Measurements from ENCODE around the gene PDE3B.
"Not testable (repeated sequence)": the region's sequence is repeated elsewhere in the genome, so short reads cannot be mapped to it uniquely, and the experiment has no call there.

The PDE3B gene

DNA sequence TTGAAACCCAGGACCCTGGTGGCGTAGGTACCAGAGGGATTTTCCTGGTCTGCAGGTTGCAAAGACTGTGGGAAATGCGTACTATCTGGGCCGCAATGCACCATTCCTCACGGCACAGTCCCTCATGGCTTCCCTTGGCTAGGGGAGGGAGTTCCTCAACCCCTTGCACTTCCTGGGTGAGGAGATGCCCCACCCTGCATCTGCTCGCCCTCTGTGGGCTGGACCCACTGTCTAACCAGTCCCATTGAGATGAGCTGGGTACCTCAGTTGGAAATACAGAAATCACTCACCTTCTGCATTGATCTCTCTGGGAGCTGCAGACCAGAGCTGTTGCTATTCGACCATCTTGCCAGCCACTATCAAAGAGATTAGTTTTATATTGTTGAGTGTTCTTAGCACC is 100.1 kb downstream of the PDE3B start:
- DNase-seq (ENCODE audit: low read depth in 3 of 3, low spot score in 1 of 3): not testable (repeated sequence)

- DNase-seq (ENCODE audit: low read depth in 3 of 3, low spot score in 1 of 3): no peak
These were observed 103.3 kb downstream of the PDE3B start for GRCh38 chr11:14746857-14747395.

- no peak for DNase-seq (ENCODE audit: low read depth in 3 of 3, low spot score in 1 of 3)
These were observed 104.5 kb downstream of the PDE3B start for GRCh38 chr11:14748090-14748489.

GRCh38 chr11:14750911-14751310 is 107.3 kb downstream of the PDE3B start:
- no peak for DNase-seq (ENCODE audit: low read depth in 3 of 3, low spot score in 1 of 3)

GRCh38 chr11:14751975-14752407 is 108.4 kb downstream of the PDE3B start:
- no peak for DNase-seq (ENCODE audit: low read depth in 3 of 3, low spot score in 1 of 3)

DNA sequence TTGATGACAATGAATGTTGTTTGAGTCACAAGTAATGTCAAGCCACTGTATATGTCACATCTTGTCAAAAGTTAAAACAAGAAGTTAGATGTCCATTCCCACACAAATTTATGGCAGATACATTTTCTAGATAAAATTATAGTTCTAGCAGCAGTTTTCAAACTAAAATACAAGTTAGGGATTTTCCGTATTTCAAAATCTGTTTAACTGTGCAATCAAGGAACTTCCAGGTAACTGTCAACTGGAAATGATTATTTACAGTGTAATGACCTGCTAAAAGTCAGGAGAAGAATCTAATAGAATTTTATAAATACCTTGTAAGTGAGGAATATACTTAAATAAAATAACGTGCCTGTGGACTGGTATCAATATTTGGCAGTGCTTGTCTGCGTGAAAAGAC is 111.5 kb downstream of the PDE3B start:
- DNase-seq (ENCODE audit: low read depth in 3 of 3, low spot score in 1 of 3): no peak

DNA sequence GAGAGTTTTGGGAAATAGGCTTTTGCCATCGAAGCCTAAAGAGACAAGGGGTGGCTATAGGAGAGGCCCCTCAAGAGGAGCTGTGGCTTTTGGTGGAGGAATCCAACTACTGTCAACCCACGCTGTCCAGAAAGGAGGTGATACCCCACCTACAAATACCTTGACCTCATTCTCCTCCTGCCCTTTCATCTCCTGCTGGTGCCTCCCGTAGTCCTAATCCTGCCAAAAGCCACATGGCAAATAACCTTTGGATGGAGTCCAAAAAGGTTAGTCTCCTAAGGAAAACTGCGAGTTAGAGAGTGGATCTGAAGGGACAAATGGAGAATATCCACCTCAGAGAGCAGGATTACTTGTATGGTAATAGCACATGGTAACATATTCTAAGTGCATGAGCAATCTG is 112.7 kb downstream of the PDE3B start:
- no peak for DNase-seq (ENCODE audit: low read depth in 3 of 3, low spot score in 1 of 3)

- not testable (repeated sequence) for DNase-seq (ENCODE audit: low read depth in 3 of 3, low spot score in 1 of 3)
These were observed 115.9 kb downstream of the PDE3B start for GRCh38 chr11:14759300-14760012.

DNA sequence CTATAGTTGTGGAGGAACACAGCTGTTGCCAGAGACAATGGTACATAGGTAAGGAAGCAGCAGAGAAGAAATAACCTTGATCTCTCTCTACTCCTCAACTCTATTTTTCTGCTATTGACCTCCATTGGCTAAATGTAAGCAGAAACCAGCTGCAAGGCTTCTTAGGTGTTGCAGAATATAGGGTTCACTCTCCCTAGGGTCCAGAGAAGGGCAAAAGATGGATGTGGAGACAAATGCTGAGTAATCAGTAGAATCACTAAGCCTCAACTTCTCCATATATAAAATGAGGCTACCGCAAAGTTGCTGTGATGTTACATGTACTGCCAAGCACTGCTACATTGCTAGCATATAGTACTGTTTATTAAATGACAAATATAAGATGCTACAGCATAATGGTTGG is 120.6 kb downstream of the PDE3B start:
- DNase-seq (ENCODE audit: low read depth in 3 of 3, low spot score in 1 of 3): no peak

DNA sequence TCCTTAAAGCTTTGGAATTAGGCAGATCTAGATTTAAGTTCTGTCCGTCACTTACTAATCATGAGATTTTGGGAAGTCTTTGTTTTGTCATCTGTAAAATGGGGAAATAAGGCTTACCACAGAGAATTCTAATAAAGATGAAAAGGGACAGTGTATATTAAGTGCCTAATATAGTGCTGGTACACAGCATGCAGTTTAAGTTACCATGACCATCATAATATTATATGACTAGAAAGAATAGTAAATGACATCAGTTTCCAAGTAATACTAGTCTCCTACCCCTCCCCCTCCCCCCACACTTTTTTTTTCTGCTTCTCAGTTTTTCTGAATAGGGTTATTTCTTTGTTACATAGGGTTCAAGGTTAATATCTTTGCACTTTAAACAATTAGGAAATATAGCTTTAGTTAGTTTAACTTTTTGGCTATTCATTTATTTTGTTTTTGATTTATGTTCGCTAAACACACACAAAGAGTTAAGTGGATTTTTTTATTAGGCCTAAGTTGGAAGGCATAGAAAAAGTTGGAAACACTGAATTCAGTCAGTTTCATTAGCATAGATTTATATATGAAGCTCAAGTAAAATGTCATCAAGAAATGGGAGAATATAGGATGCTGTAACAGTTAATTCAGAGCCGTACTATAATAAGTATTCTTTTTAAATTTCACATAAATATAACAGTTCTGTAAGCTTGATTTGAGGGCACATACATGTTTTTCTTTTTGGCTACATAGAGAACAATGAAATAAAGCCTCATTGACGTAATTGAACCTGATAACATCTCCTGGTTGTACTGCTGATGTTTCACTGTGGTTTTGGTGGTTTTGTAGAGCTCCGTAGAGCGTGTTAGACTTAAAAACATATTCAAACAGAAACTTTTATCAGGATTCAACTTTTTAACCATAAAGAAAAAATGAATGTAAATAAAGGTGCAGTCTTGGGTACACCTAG is 121.2 kb downstream of the PDE3B start:
- DNase-seq (ENCODE audit: low read depth in 3 of 3, low spot score in 1 of 3): no peak

DNA sequence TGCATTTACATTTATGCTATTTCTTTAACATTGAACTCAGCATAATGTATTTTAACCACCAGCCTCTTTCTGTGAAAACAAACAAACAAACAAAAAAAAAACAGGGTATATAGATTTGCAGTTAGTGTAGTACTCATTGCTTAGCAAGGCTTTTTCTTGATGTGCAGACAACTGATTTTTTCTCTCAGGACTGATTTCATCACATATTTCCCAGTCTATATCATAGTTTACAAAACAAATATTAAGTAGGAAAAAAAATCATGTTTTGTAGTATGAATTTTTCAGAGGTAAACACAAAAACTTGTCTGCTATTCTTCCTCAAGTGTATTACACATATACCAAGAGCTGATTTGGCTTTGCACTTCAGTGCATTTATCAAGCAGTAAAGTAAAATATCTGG is 123.0 kb downstream of the PDE3B start:
- no peak for DNase-seq (ENCODE audit: low read depth in 3 of 3, low spot score in 1 of 3)

DNA sequence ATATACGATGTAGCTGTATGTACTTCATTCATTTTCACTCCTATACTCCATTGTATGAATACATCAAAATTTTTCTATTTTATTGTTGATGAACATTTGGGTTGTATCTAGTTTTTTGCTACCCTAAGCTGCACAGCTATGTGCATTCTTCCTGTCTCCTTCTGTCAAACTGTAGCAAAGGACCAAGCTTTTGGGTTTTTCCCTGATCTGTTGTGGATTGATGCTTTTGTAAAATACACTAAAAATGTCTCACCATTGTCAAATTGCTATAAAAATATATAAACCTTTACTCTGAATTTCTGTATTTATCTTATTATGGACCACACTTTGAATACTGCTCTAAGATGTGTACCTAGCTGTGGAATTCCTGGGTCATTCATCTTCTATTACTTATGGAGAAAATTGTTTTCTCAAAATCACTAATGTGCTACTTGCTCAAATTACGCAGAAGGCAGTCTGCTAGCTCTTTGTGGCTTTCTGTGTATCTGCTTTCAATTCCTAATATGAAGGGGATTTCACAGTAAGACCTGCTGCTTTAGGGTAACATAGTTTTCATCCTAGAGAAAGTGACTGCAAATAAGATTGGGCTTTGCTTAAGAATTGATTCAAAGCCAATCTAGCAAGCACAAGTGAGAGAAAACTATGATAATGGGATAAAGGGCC is 125.1 kb downstream of the PDE3B start:
- no peak for DNase-seq (ENCODE audit: low read depth in 3 of 3, low spot score in 1 of 3)

DNA sequence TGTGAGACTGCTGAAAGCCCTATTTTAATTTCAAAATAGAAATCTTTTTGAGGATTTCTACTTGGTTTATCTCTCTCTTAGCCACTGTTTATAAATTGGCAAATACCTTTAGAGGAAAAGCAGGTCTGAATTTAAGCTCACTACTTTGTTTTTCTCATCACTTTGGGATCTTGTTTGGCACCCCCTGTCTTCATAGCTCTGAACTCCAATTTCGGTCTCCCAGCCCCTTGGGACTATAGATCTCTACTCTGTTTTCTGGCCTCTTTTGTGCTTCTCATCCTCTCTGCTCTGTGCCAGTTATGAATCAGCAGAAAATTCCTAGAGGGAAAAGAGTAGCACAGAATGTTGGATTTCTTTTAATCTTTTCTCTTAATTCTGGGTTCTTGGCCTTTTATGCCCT is 130.2 kb downstream of the PDE3B start:
- DNase-seq (ENCODE audit: low read depth in 3 of 3, low spot score in 1 of 3): no peak

DNA sequence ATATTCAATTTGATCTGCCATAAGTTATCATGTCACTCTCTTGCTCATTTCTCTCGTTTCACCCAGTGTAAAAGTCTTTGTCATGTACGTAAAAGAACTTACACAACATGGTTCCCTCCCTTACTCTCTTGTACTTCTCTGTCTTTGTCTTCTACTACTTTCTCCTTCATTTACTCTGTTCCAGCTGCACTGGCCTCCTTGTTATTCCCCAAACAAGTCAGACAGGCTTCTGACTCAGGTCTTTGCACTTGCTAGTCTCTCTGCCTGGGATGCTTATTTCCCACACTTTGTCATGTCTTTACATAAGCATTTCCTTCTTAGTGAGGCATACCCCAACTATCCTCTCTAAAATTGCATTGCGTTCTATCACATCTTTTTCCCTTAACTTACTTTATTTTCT is 131.1 kb downstream of the PDE3B start:
- no peak for DNase-seq (ENCODE audit: low read depth in 3 of 3, low spot score in 1 of 3)

DNA sequence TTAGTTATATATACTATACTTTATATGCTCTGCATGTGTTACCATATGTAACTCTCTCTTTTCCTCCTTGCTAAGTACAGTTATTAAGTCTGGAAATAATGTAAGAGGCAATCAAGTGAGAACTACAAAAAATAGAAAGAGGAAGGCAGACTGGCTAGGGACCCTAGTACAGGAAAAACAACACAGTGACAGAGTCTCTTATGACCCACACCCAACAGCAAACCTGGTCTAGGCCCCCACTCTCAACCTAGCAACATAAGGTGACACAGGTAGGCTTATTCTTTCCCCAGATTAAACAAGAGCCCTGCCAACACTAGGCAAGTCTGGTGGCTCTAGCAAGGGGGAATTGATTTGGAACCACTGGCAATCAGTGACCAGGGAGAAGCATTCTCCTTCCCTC is 132.3 kb downstream of the PDE3B start:
- no peak for DNase-seq (ENCODE audit: low read depth in 3 of 3, low spot score in 1 of 3)

DNA sequence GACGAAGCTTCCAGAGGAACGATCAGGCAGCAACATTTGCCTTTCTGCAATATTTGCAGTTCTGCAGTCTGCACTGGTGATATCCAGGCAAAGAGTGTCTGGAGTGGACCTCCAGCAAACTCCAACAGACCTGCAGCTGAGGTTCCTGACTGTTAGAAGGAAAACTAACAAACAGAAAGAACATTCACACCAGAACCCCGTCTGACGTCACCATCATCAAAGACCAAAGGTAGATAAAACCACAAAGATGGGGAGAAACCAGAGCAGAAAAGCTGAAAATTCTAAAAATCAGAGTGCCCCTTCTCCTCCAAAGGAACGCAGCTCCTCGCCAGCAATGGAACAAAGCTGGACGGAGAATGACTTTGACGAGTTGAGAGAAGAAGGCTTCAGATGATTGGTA is 134.9 kb downstream of the PDE3B start:
- DNase-seq (ENCODE audit: low read depth in 3 of 3, low spot score in 1 of 3): not testable (repeated sequence)

DNA sequence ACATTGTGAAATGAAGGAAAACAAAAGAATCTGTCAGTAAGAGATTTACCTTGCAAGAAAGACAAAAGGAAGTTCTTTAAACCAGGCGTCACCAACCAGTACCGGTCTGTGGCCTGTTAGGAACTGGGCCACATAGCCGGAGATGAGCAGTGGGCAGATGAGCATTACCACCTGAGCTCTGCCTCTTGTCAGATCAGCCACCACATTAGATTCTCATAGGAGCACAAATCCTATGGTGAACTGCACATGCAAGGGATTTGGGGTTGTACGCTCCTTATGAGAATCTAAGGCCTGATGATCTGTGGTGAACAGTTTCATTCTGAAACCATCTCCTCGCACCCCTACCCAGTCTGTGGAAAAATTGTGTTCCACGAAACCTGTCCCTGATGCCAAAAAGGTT is 140.2 kb downstream of the PDE3B start:
- no peak for DNase-seq (ENCODE audit: low read depth in 3 of 3, low spot score in 1 of 3)

DNA sequence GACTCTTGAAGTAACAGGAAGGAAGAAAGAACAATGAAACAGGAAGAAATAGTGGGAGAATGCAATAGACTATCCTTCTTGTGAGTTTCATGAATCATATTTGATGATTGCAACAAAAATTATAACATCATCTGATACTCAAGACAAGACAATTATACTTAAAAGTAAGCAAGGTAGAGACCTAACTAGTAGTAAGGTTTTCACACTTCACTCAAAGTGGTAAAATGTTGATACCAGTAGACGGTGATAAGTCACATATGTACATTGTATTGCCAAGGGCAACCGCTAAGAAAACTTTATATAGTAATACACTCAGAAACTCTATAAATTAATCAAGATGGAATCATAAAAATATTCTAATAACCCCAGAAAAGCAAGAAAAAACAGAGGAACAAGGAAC is 140.6 kb downstream of the PDE3B start:
- no peak for DNase-seq (ENCODE audit: low read depth in 3 of 3, low spot score in 1 of 3)

DNA sequence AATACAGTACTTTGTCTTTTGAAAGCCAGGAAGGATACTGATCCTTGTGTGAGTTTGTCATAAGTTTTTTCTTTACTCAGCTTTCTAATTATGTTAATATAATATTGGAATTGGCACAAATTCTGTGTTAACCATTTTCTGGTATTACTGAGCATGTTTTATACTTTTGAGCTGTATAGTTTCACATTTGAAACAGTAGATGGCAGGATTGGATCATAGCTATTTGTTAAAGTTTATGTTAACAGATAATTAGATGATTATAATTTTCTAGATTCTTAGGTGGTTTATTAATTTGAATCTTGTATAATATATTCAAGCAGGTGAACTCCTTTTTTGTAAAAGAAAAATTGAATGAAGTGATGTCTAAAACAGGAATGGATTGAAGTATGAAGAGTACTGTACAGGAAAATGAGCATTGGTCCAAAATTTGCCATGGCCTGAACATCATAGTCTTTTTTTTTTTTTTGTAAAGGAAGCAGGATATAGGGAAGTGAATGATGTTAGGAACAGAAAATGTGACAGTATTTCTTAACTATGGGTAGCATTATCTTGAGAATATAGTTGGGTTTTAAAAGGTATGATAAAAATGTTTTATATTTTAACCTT is 146.4 kb downstream of the PDE3B start:
- no peak for DNase-seq (ENCODE audit: low read depth in 3 of 3, low spot score in 1 of 3)

- no peak for DNase-seq (ENCODE audit: low read depth in 3 of 3, low spot score in 1 of 3)
These were observed 149.9 kb downstream of the PDE3B start for GRCh38 chr11:14793546-14793945.

DNA sequence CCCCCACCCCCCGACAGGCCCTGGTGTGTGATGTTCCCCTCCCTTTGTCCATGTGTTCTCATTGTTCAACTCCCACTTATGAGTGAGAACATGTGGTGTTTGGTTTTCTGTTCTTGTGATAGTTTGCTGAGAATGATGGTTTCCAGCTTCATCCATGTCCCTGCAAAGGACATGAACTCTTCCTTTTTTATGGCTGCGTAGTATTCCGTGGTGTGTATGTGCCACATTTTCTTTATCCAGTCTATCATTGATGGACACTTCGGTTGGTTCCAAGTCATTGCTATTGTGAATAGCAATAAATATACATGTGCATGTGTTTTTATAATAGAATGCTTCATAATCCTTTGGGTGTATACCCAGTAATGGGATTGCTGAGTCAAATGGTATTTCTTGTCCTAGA is 152.4 kb downstream of the PDE3B start:
- DNase-seq (ENCODE audit: low read depth in 3 of 3, low spot score in 1 of 3): not testable (repeated sequence)
